Muscle layer of colon (tissue), 2 donors: ENCODE data around the gene CEP85L.

Source experiments
- H3K27ac ChIP-seq: one replicate; pipeline ENCODE4 v1.7.0; 2013; ENCODE audit warnings: low read depth, mild to moderate bottlenecking, low read length, moderate library complexity
- H3K27me3 ChIP-seq, 2 donors: one replicate each; pipeline ENCODE4 v1.7.0; 2013; ENCODE audit warnings: low read length in 2 of 2, mild to moderate bottlenecking in 2 of 2; ENCODE audit not compliant: insufficient read depth in 2 of 2, control insufficient read depth in 1 of 2
- H3K36me3 ChIP-seq: one replicate; pipeline ENCODE4 v1.7.0; 2013; ENCODE audit warnings: mild to moderate bottlenecking, low read length; ENCODE audit not compliant: insufficient read depth
- H3K4me1 ChIP-seq: one replicate; pipeline ENCODE4 v1.7.0; 2013; ENCODE audit warnings: mild to moderate bottlenecking, low read length; ENCODE audit not compliant: insufficient read depth
- H3K4me3 ChIP-seq, 2 donors: one replicate each; pipeline ENCODE4 v1.7.0; 2013; ENCODE audit warnings: low read length in 2 of 2, low read depth in 1 of 2, mild to moderate bottlenecking in 1 of 2, moderate library complexity in 1 of 2
- H3K9ac ChIP-seq: one replicate; pipeline ENCODE4 v1.7.0; 2013; ENCODE audit warnings: low read length
- H3K9me3 ChIP-seq: one replicate; pipeline ENCODE4 v1.7.0; 2013; ENCODE audit warnings: mild to moderate bottlenecking, low read length
- donor health status: abdominal sarcoma.
- donor health status: Adenocarcinoma of cecum.

Gene CEP85L

DNA sequence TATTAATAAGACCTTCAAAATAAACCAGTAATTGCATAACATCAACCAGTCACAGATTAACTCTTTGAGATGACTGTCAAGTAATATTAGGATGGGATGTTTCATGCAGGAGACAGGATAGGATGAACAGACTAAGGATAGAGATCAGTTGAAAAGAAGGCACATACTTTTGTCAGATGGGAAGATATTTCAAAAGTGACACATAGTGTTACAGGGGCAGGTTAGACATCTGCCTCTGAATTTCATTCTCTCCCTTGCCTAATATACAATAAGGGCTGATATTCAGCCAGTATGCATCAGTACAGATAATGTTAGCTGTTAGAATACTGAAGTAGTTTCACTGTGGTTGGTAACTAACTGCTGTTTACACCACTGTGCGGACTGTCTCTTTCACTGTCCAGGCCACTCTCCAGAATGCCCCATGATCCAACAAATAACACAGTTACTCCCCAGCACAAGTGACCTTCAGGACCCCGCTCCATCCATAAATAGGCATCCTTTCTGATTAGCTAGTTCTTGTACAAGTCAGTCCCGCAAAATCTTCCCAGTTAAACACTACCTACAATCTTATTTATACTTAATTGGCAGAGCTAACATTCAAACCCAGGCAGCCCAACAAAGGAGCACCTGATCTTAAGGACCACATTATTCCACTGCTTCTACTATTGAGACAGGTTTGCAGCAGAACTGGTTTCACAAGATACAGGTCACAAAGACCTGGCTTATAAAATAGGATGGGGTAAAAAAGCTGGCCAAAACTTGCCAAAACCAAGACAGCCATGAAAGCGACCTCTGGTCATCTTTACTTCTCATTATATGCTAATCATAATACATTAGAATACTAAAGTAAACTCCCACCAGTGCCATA lies 125.2 kb downstream of the CEP85L start:
- Histone ChIP-seq H3K27ac (peak overlapping the region; percentile 35), H3K4me3 (no peak overlapping the region), H3K4me1 (peaks cover 29% of the 10 kb centered on the region), H3K9me3 (no peaks in the 10 kb centered on the region), H3K27me3 (no peaks in the 10 kb centered on the region), H3K9ac (no peak overlapping the region), H3K36me3 (peaks cover 5% of the 10 kb centered on the region)

DNA sequence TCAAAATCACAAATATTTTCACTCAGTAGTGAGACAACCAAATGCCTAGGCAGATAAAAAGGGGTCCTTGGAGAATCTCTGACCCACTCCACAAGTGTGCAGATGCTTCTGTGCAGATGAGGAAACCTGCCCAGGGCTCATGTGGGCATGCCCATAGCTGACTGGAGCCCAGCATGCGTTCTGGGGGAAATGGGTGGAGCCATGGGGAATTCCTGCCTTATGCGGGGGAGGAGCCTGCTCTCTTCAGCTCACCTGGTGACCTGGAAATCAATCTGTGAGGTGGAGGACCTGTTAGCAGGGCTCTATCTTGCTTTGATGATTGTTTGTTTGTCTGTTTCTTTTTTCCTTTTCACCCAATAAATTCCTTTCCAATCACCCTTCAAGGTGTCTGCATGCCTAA lies 126.7 kb downstream of the CEP85L start:
- Histone ChIP-seq H3K27ac (no peak overlapping the region), H3K36me3 (peaks cover 5% of the 10 kb centered on the region), H3K9ac (no peak overlapping the region), H3K9me3 (no peaks in the 10 kb centered on the region), H3K4me3 (no peak overlapping the region), H3K4me1 (peaks cover 29% of the 10 kb centered on the region), H3K27me3 (no peaks in the 10 kb centered on the region)

DNA sequence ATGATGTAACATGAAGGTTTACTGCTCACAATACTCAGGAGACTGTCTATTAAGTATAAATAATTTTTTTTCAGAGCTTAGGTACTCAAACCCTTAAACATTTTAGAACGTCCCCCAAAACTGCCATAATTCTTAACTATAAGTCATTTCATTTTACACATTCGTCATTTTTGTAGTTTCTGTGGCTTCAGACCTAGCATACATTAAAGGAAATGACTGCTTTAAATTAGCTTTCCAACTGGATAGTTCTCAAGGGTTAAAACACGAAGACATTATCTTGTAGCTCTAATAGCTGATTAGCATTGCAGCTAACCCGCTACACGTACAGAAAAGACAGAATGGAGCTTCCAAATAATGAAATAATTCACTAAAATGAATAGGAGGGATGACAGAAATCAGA lies 128.2 kb downstream of the CEP85L start:
- Histone ChIP-seq H3K27ac (no peak overlapping the region), H3K36me3 (peaks cover 5% of the 10 kb centered on the region), H3K9me3 (no peaks in the 10 kb centered on the region), H3K27me3 (no peaks in the 10 kb centered on the region), H3K9ac (no peak overlapping the region), H3K4me3 (no peak overlapping the region), H3K4me1 (peaks cover 21% of the 10 kb centered on the region)

DNA sequence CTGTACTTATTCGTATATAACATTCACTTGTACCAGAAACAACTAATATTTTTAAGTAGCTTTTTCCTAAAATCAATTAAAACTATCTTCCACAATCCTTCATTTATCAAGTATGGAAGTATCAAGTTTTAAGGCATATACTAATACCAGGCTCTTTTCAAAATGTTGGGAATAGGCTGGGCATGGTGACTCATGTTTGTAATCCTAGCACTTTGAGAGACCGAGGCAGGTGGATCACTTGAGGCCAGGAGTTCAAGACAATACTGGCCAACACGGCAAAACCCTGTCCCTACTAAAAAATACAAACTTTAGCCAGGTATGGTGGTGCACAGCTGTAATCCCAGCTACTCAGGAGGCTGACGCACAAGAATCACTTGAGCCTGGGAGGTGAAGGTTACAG lies 129.0 kb downstream of the CEP85L start:
- H3K9ac ChIP-seq, result no peak overlapping the region
- no peak overlapping the region for H3K27ac ChIP-seq
- no peaks in the 10 kb centered on the region for H3K27me3 ChIP-seq
- peaks cover 17% of the 10 kb centered on the region for H3K4me1 ChIP-seq
- no peaks in the 10 kb centered on the region for H3K9me3 ChIP-seq
- no peak overlapping the region for H3K4me3 ChIP-seq
- H3K36me3 ChIP-seq, result peaks cover 5% of the 10 kb centered on the region

DNA sequence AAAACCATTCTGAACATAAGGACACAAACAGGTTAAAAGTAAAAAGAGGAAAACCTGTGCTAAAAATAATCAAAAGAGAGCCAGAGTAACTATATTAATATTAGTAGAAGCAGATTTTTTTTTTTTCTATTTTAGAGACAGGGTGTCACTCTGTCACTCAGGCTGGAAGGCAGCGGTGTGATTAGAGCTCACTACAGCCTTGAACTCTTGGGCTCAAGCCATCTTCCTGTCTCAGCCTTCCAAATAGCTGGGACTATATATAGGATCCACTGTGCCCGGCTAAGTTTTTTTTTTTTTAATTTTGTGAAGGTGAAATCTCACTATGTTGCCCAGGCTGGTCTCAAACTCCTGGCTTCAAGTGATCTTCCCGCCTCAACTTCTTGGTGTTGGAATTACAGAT lies 136.7 kb downstream of the CEP85L start:
- H3K9me3 ChIP-seq, result no peaks in the 10 kb centered on the region
- H3K4me3 ChIP-seq, result no peak overlapping the region
- no peak overlapping the region for H3K9ac ChIP-seq
- H3K27me3 ChIP-seq, result no peaks in the 10 kb centered on the region
- H3K4me1 ChIP-seq, result no peaks in the 10 kb centered on the region
- H3K36me3 ChIP-seq, result no peaks in the 10 kb centered on the region
- no peak overlapping the region for H3K27ac ChIP-seq

DNA sequence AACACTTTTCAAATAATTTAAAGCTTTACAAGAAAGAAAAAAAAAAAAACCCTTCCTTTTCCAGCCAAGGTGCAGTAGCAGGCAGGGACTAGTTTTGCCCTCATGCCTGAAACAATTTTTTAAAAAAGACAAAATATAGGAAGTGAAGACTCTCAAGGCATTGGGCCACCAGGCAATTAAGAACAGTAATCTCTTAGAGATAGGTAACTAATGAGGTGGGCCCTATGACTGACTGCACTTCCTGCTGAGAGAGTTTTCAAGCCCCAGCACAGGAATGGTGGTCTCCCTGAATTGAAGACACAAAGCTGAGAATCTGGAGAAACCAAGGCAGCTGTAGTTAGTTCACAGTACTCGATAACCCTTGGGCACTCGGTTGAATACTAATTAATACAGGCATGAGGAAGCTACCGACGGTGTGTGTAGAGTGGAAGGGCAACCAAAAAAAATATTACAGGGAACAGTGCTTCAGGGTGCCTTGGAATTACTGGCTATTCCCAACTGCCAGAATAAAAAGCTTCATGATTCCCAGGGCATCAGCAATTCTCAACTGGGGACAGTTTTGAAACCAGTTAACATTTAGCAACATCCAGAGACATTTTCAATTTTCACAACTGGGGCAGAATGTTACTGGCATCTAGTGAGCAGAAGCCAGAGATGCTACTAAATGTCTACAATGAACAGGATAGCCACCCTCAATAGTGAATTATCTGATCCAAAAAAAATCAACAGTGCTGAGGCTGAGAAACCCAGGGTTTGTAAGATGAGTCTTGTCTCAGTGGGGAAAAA lies 139.3 kb downstream of the CEP85L start:
- Histone ChIP-seq H3K27ac (no peak overlapping the region), H3K4me3 (no peak overlapping the region), H3K9ac (no peak overlapping the region), H3K27me3 (no peaks in the 10 kb centered on the region), H3K9me3 (no peaks in the 10 kb centered on the region), H3K4me1 (no peaks in the 10 kb centered on the region), H3K36me3 (no peaks in the 10 kb centered on the region)

DNA sequence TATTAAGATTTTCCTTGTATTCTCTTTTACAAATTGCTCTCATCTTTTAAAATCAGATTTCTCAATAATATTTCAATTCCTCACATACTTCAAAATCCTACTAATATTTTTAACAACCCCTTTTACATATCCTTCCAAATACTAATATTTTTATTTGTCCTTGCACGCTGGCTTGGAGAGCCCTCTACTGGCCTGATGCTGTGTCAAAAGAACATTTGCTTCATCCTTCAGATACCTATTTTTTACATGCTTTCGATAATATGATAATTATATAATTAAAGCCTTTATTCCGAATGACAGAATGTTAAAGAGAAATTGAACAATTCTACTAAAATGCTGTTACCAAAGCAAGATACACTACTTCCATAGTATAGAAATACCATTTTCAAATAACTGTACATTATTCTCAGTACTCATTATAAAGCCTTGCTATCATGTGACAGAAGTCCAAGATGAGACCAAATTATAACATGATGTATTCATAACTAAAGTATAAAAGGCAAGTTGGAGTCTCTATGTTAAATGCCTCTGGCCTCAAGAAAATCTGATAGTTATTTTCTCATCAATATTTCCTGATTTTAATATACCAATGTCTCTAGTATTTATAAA lies 142.3 kb downstream of the CEP85L start:
- no peak overlapping the region for H3K4me3 ChIP-seq
- no peaks in the 10 kb centered on the region for H3K4me1 ChIP-seq
- no peak overlapping the region for H3K27ac ChIP-seq

DNA sequence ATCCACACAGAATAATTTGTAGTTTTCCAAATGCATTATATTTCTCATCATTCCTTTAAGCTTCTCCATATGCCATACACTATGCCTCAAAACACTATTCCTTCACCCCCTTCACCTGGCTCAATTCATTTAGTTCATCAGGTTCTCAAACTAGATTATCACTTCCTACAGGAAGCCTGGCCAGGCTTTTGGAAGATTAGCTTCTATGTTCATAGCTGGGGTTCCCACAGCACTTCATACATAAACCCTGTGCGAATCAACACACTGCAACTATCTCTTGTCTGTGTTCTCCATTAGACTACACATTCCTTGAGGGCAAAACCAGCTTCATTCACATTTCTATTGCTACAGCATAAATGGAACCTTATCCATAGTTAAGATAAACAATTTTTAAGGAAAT lies 143.8 kb downstream of the CEP85L start:
- Histone ChIP-seq H3K4me1 (no peaks in the 10 kb centered on the region), H3K27ac (no peak overlapping the region), H3K27me3 (no peaks in the 10 kb centered on the region), H3K36me3 (no peaks in the 10 kb centered on the region), H3K9ac (no peak overlapping the region), H3K9me3 (no peaks in the 10 kb centered on the region), H3K4me3 (no peak overlapping the region)

More for the DNA sequence above, 142.3 kb downstream of the CEP85L start:
- Histone ChIP-seq H3K27me3 (no peaks in the 10 kb centered on the region), H3K36me3 (no peaks in the 10 kb centered on the region), H3K9ac (no peak overlapping the region), H3K9me3 (no peaks in the 10 kb centered on the region)

DNA sequence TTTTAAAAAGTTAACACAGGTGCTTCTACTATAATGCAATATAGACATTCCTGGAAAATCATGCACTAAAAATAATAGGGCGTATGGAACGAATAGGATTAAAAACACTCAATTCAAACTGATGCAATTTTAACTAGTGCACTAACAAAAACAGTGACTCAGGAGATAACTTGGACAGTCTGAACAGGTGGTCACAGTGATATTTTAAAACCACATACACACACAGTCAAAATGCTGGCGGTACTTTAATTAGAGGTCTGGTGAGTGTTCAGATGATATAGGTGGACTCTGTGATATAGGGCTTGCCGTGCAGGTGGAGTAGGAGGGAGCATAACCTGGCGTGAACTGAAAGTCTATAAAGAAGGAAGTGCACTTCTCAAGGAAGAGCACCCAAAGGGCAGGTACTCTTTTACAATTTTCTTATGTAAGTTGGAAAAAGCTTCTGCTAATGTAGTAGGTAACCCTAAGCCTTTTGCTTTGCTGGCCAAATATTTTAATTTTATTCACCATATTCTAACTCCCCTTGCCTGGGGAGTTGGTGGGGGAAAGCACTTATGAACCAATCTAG lies 145.2 kb downstream of the CEP85L start:
- no peaks in the 10 kb centered on the region for H3K36me3 ChIP-seq
- peaks cover 2% of the 10 kb centered on the region for H3K4me1 ChIP-seq
- H3K9me3 ChIP-seq, result no peaks in the 10 kb centered on the region
- H3K27ac ChIP-seq, result no peak overlapping the region
- H3K27me3 ChIP-seq, result no peaks in the 10 kb centered on the region
- H3K4me3 ChIP-seq, result no peak overlapping the region
- H3K9ac ChIP-seq, result no peak overlapping the region

DNA sequence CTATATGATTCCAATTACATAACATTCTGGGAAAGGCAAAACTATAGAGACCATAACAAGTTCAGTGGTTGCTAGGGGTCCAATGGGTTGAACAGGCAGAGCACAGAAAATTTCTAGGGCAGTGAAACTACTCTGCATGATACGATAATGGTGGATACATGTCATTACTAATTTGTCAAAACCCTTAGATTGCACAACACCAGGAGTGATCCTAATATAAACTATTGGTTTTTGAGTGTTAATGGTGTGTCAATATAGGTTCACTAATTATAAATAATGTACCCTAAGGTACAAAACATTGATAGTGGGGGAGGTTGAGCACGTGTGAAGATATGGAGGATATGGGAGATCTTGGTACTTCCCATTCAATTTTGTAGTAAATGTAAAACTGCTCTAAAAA lies 145.7 kb downstream of the CEP85L start:
- no peak overlapping the region for H3K9ac ChIP-seq
- H3K27ac ChIP-seq, result no peak overlapping the region
- H3K9me3 ChIP-seq, result no peaks in the 10 kb centered on the region
- H3K36me3 ChIP-seq, result no peaks in the 10 kb centered on the region
- H3K4me3 ChIP-seq, result no peak overlapping the region
- H3K27me3 ChIP-seq, result no peaks in the 10 kb centered on the region
- H3K4me1 ChIP-seq, result peaks cover 6% of the 10 kb centered on the region

DNA sequence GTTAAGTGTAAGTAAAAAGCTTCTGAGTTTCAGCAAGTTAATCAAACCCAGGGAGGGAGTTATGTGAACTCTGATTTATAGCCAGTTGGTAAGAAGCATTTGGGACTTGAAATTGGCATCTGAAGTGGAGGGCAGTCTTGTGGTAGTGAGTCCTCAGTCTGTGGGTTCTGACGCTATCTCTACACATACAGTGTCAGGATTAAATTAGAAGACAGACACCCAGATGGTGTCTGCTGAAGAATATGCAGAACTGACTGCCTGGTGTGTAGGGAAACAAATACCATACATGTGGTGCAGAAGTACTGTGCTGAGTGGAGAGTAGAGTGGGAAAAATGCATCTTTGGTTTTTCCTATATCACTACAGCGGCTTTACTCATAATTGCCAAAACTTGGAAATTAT lies 146.8 kb downstream of the CEP85L start:
- Histone ChIP-seq H3K27me3 (no peaks in the 10 kb centered on the region), H3K27ac (no peak overlapping the region), H3K4me1 (peaks cover 6% of the 10 kb centered on the region), H3K36me3 (no peaks in the 10 kb centered on the region), H3K9ac (no peak overlapping the region), H3K9me3 (no peaks in the 10 kb centered on the region), H3K4me3 (no peak overlapping the region)
